BJ (cell line): ENCODE results near the gene NEDD9. TPM values are rescaled to one million over a fixed set of nuclear protein-coding genes. Genes with fewer than 3 reads are reported as not detected.

ENCODE experiments used
- CTCF ChIA-PET: fragments of 350-600 bp; formaldehyde crosslinking; extraction: SDS; loops from one replicate; lab custom pipeline; 2021; ENCODE audit warnings: antibody characterized with exemption, inconsistent platforms; lab: Yijun Ruan, JAX
- POLR2A ChIA-PET: fragments of 300-600 bp; sonication (Branson Sonifier 250); formaldehyde crosslinking; extraction: SDS; loops from one replicate; lab custom pipeline; 2021; ENCODE audit warnings: antibody characterized with exemption; lab: Charles Lee
- DNase-seq: peaks from one replicate; pipeline ENCODE4 v3.0.0-alpha.2; 2011; ENCODE audit warnings: low read depth
- H3K27me3 ChIP-seq: 2 replicates; pipeline ENCODE4 v1.6.0; 2011; ENCODE audit warnings: low read length; ENCODE audit not compliant: control insufficient read depth, insufficient read depth
- H3K36me3 ChIP-seq: 2 replicates; pipeline ENCODE4 v1.5.1; 2011; ENCODE audit warnings: low read length; ENCODE audit not compliant: control insufficient read depth, insufficient read depth
- H3K4me3 ChIP-seq: 2 replicates; pipeline ENCODE4 v1.5.1; 2011; ENCODE audit warnings: low read depth, mild to moderate bottlenecking, control low read depth, low read length
- polyA plus RNA-seq: library from polyadenylated mRNA; depleted of rRNA; stranded (reverse); fragments of >200 nt; gene quantifications from 2 replicates; pipeline ENCODE4 v1.2.3, GENCODE V29; 2011
- TF ChIP-seq, protein P1 (sequence below): IDR thresholded peaks from 2 replicates; pipeline ENCODE4 v1.5.1; 2011; ENCODE audit warnings: low read depth, mild to moderate bottlenecking, control low read depth, inconsistent platforms, low read length, moderate library complexity; ENCODE audit not compliant: insufficient read depth

The NEDD9 gene
- polyA plus RNA-seq, 1 experiment, result 25.6 TPM

DNA sequence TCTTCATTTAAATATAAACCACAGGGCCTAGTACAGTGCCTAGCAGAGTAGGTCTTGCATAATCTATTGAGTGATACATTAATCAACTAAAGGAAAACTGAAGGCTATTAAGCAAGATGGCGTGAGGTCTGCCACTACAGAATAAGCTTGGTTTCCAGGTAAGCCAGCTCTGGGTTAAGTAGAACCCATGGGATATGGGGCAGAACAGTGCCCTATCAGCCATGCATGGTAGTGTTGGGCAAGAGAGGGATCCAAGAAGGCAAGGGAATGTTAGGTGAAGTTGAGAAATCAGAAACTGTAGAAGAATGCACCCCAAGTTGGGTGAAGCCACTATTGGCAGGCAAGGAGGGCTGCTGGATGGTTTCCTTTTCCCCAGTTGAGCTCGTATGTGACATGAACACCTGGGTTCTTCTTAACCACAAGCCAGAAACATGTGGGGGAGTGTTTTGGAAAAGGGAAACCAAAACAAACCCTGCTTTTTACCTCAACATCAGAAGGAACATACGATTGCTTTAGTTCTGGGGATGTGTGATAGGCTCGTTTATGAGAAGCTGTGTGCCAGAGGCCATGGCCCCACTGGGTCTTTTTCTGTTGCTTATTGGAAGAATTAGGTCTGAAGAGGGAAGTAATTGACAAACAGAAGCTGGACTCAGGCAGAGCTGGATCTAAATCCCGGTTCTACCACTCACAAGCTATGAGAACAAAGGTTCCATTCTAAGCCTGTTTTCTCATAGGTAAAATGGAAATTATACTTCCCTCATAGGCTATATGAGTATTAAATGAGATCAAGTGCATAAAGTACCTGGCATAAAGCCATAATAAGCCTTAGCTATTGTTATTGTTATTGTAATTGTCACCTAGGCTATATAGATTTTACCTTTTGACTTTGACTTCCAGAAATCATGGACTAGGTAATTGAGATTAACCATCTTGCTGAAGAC is 33.5 kb downstream of the NEDD9 start:
- DNase-seq, result no peak
- ChIA-PET POLR2A (interaction anchor here (0.6 kb wide), 1 partner anchor 182 kb away, joined by 3 read pairs; no protein-coding TSS in a partner anchor), CTCF (interaction anchor here (0.7 kb wide), 1 partner anchor 236 kb away, joined by 3 read pairs; no protein-coding TSS in a partner anchor)

GRCh38 chr6:11197850-11198249 is 34.6 kb downstream of the NEDD9 start:
- Histone ChIP-seq H3K36me3 (peaks cover 4% of the 10 kb centered on the region), H3K27me3 (no peaks in the 10 kb centered on the region), H3K4me3 (no peak overlapping the region)
- ChIA-PET CTCF (no interaction called here), POLR2A (no interaction called here)
- TF ChIP-seq, protein P1, sequence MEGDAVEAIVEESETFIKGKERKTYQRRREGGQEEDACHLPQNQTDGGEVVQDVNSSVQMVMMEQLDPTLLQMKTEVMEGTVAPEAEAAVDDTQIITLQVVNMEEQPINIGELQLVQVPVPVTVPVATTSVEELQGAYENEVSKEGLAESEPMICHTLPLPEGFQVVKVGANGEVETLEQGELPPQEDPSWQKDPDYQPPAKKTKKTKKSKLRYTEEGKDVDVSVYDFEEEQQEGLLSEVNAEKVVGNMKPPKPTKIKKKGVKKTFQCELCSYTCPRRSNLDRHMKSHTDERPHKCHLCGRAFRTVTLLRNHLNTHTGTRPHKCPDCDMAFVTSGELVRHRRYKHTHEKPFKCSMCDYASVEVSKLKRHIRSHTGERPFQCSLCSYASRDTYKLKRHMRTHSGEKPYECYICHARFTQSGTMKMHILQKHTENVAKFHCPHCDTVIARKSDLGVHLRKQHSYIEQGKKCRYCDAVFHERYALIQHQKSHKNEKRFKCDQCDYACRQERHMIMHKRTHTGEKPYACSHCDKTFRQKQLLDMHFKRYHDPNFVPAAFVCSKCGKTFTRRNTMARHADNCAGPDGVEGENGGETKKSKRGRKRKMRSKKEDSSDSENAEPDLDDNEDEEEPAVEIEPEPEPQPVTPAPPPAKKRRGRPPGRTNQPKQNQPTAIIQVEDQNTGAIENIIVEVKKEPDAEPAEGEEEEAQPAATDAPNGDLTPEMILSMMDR, result no peak
- no peak for DNase-seq

More for the DNA sequence above, 33.5 kb downstream of the NEDD9 start:
- Histone ChIP-seq H3K4me3 (no peak overlapping the region), H3K36me3 (no peaks in the 10 kb centered on the region), H3K27me3 (no peaks in the 10 kb centered on the region)
- TF ChIP-seq, protein P1, result no peak

DNA sequence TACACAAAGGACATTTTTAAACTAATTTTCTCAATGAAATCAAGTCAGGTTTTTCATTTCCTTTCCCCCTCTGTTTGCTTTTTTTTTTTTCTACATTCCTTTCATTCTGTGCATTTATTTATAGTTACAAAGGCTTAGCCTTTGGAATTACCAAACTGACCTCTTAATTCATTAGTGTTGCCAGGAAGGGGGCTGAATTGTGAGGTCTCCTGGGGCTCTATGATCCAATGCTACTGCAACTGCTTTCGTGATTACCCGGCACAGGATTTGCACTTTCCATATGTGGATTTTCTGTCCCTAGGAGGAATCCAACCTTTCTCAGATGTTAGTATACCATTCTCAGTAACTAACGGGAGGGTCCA is 35.3 kb downstream of the NEDD9 start:
- H3K36me3 ChIP-seq, result peaks cover 4% of the 10 kb centered on the region
- H3K4me3 ChIP-seq, result no peak overlapping the region; the same call in 1 of the 2 replicates
- TF ChIP-seq, protein P1, result no peak
- CTCF ChIA-PET, result no interaction called here
- POLR2A ChIA-PET, result no interaction called here
- DNase-seq, result peak; percentile 62
- H3K27me3 ChIP-seq, result no peaks in the 10 kb centered on the region

- ChIA-PET CTCF (interaction anchor here (1.3 kb wide), 1 partner anchor 299 kb away, joined by 3 read pairs; no protein-coding TSS in a partner anchor), POLR2A (no interaction called here)
- peak overlapping the region; percentile 19; the same call in 1 of the 2 replicates for H3K4me3 ChIP-seq
- peak; percentile 84 for DNase-seq
- no peaks in the 10 kb centered on the region for H3K27me3 ChIP-seq
- TF ChIP-seq, protein P1, result no peak
- H3K36me3 ChIP-seq, result peaks cover 4% of the 10 kb centered on the region
Observed at GRCh38 chr6:11196511-11197174, 35.8 kb downstream of the NEDD9 start.
